Measurements from ENCODE around the gene ANKRD62.
"Not testable (repeated sequence)": the region's sequence is repeated elsewhere in the genome, so short reads cannot be mapped to it uniquely, and the experiment has no call there.

Gene ANKRD62

DNA sequence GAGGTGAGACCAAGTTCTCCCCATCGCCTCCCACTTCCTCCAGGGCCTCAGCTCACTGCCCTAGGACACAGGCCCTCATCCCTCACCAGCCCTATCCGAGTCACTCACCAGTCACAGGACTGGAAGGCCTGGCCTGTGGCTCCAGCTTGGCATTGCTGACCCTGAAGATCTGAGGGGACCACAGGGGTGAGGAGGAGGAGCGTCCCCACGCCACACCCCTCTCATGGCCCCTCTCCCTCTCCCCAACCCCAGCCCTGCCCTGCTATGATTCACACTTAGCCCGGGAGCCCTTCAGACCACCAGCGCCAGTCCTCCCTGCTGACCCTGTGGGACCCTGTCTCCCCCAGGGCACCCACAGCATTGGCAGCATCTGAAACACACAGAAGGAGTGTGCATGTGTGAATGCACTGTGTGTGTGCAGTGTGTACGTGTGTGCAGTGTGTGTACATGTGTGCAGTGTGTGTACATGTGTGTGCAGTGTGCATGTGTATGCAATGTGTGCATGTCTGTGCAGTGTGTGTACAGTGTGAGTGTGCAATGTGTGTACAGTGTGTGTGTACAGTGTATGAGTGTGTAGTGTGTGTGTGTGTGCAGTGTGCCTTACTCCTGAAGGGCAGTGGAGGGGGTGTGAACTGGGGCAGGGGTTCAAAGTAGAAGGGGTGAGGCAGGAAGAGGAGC, 29.4 kb upstream of the ANKRD62 start:
- peaks cover 10% of the 10 kb centered on the region for H3K4me1 ChIP-seq (ENCODE audit: low read length)
- no peak overlapping the region for H3K9ac ChIP-seq (ENCODE audit: low read length)
- H2AFZ ChIP-seq (ENCODE audit: low read depth, low read length) = no peak overlapping the region
- TF ChIP-seq EZH2phosphoT487 (IDR thresholded peaks at IDR 0.05; ENCODE audit: low read depth) = no peak
- TF ChIP-seq, protein P1, sequence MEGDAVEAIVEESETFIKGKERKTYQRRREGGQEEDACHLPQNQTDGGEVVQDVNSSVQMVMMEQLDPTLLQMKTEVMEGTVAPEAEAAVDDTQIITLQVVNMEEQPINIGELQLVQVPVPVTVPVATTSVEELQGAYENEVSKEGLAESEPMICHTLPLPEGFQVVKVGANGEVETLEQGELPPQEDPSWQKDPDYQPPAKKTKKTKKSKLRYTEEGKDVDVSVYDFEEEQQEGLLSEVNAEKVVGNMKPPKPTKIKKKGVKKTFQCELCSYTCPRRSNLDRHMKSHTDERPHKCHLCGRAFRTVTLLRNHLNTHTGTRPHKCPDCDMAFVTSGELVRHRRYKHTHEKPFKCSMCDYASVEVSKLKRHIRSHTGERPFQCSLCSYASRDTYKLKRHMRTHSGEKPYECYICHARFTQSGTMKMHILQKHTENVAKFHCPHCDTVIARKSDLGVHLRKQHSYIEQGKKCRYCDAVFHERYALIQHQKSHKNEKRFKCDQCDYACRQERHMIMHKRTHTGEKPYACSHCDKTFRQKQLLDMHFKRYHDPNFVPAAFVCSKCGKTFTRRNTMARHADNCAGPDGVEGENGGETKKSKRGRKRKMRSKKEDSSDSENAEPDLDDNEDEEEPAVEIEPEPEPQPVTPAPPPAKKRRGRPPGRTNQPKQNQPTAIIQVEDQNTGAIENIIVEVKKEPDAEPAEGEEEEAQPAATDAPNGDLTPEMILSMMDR (IDR thresholded peaks at IDR 0.05; ENCODE audit: low read depth, low read length) = no peak
- H3K27ac ChIP-seq (ENCODE audit: low read length) = no peak overlapping the region
- no peak overlapping the region for H3K4me2 ChIP-seq (ENCODE audit: low read length)
- no peaks in the 10 kb centered on the region for H3K9me3 ChIP-seq (ENCODE audit: insufficient read depth, low read length)
- H3K36me3 ChIP-seq (replicated peaks; ENCODE audit: low read depth, low read length) = no peaks in the 10 kb centered on the region
- H3K27me3 ChIP-seq (ENCODE audit: low read depth, low read length) = 0 out of 2 replicates have a peak, but pooled peaks cover 3% of the 10 kb centered on the region
- no peak overlapping the region for H3K4me3 ChIP-seq (ENCODE audit: low read length)
- no peaks in the 10 kb centered on the region for H4K20me1 ChIP-seq (ENCODE audit: insufficient read depth, low read length)
- no peaks in the 10 kb centered on the region for H3K79me2 ChIP-seq (ENCODE audit: low read length)

DNA sequence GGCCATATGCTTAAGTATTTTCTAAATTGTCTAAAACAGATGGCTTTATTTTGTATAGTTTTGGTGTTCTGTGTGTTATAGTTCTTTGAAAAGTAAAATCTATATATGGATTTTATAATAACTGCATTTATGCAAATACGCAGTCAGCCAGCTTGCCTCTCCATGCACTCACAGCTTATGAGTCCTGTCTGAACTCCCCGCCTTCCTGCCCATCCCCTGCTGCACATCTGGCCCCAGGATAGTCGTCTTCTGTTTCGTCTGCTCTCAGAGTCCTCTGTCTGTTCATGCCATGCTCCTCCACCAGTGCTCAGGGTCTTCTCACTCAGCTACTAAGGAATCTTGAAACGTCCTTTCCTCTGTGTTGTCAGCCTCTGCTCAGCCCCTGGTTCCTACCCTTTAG, 28.2 kb upstream of the ANKRD62 start:
- Histone ChIP-seq H4K20me1 (ENCODE audit: insufficient read depth, low read length) (no peaks in the 10 kb centered on the region), H3K79me2 (ENCODE audit: low read length) (no peaks in the 10 kb centered on the region), H2AFZ (ENCODE audit: low read depth, low read length) (no peak overlapping the region), H3K4me3 (ENCODE audit: low read length) (no peak overlapping the region), H3K9me3 (ENCODE audit: insufficient read depth, low read length) (no peaks in the 10 kb centered on the region), H3K4me2 (ENCODE audit: low read length) (no peak overlapping the region), H3K9ac (ENCODE audit: low read length) (no peak overlapping the region), H3K4me1 (ENCODE audit: low read length) (peaks cover 2% of the 10 kb centered on the region; the same call in 1 of the 2 replicates), H3K27me3 (ENCODE audit: low read depth, low read length) (0 out of 2 replicates have a peak, but pooled peaks cover 3% of the 10 kb centered on the region), H3K27ac (ENCODE audit: low read length) (no peak overlapping the region), H3K36me3 (replicated peaks; ENCODE audit: low read depth, low read length) (no peaks in the 10 kb centered on the region)
- TF ChIP-seq, protein P1 (IDR thresholded peaks at IDR 0.05; ENCODE audit: low read depth, low read length) = no peak
- TF ChIP-seq EZH2phosphoT487 (IDR thresholded peaks at IDR 0.05; ENCODE audit: low read depth) = no peak

DNA sequence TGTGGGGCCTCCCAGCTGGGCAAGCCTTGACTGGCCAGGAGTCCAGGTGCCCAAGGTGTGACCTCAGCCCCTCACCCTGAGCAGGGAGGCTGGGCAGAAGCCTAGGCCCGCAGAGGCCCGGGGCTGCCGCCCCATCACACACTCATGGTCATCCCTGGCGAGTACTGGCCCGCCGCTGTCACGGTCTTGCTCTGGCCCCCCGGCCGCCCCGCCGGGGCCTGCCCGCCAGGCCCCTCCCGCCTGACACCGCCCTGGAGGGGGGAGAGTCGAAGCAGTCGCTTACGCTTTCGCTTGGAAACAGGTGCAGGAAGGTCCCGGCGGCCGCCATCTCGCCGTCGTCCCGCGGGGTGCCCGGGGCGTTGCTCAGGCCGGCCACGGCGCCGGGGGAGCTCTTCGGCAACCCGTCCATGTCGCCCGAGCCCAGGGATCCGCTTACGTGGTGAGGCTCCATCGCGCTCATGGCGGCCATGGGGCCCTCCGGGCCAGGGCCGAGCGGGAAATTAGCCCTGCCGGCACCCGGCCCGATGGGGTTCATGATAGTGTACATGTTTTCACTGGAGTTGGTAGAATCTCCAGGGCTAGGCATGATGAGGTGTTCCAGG, 26.6 kb upstream of the ANKRD62 start:
- no peaks in the 10 kb centered on the region for H4K20me1 ChIP-seq (ENCODE audit: insufficient read depth, low read length)
- H3K4me2 ChIP-seq (ENCODE audit: low read length) = no peak overlapping the region
- no peaks in the 10 kb centered on the region for H3K79me2 ChIP-seq (ENCODE audit: low read length)
- H2AFZ ChIP-seq (ENCODE audit: low read depth, low read length) = no peak overlapping the region
- H3K27ac ChIP-seq (ENCODE audit: low read length) = no peak overlapping the region
- no peaks in the 10 kb centered on the region for H3K4me1 ChIP-seq (ENCODE audit: low read length)
- TF ChIP-seq, protein P1 (IDR thresholded peaks at IDR 0.05; ENCODE audit: low read depth, low read length) = no peak
- TF ChIP-seq EZH2phosphoT487 (IDR thresholded peaks at IDR 0.05; ENCODE audit: low read depth) = no peak
- H3K4me3 ChIP-seq (ENCODE audit: low read length) = no peak overlapping the region
- H3K9me3 ChIP-seq (ENCODE audit: insufficient read depth, low read length) = no peaks in the 10 kb centered on the region
- H3K36me3 ChIP-seq (replicated peaks; ENCODE audit: low read depth, low read length) = no peaks in the 10 kb centered on the region
- H3K27me3 ChIP-seq (ENCODE audit: low read depth, low read length) = 0 out of 2 replicates have a peak, but pooled peaks cover 3% of the 10 kb centered on the region
- H3K9ac ChIP-seq (ENCODE audit: low read length) = no peak overlapping the region

- H4K20me1 ChIP-seq (ENCODE audit: insufficient read depth, low read length) = no peaks in the 10 kb centered on the region
- no peaks in the 10 kb centered on the region for H3K36me3 ChIP-seq (replicated peaks; ENCODE audit: low read depth, low read length)
- H3K4me1 ChIP-seq (ENCODE audit: low read length) = no peaks in the 10 kb centered on the region
- no peaks in the 10 kb centered on the region for H3K79me2 ChIP-seq (ENCODE audit: low read length)
- H2AFZ ChIP-seq (ENCODE audit: low read depth, low read length) = no peak overlapping the region
- H3K9me3 ChIP-seq (ENCODE audit: insufficient read depth, low read length) = no peaks in the 10 kb centered on the region
- no peak overlapping the region for H3K27ac ChIP-seq (ENCODE audit: low read length)
- H3K27me3 ChIP-seq (ENCODE audit: low read depth, low read length) = 0 out of 2 replicates have a peak, but pooled peaks cover 3% of the 10 kb centered on the region
- H3K4me3 ChIP-seq (ENCODE audit: low read length) = no peak overlapping the region
- H3K4me2 ChIP-seq (ENCODE audit: low read length) = no peak overlapping the region
- TF ChIP-seq, protein P1 (IDR thresholded peaks at IDR 0.05; ENCODE audit: low read depth, low read length) = no peak
- TF ChIP-seq EZH2phosphoT487 (IDR thresholded peaks at IDR 0.05; ENCODE audit: low read depth) = no peak
- no peak overlapping the region for H3K9ac ChIP-seq (ENCODE audit: low read length)
These were observed 26.0 kb upstream of the ANKRD62 start for GRCh38 chr18:12067671-12068070.

DNA sequence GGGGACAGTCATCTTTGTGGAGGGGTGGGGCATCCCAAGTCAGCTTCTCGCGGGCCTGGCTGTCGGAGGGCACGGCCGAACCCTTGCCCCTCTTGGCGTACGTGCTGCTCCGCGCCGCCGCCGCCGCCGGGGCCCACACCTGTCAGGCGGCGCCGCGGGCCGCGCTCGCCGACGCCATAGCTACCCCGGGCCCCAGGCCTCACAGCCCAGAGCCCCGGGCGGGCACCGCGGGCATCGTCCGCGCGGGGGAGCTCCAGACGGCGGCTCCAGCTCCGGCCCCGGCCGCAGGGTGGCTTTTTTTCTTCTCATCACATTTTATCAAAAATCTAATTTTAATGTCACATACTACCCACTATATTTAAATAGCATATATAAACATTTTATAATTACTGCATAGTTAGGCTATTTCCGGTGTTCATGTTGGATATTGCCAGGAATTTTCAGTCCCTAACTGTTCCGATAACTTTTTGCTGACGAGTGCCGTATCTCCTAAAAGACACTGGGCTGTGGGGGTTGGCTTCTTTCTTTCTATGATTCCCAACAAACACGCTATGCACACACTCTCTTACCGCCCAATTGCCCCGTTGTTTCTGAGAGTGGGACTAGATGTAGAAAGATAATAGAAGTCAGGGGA, 25.2 kb upstream of the ANKRD62 start:
- not testable (repeated sequence) for H2AFZ ChIP-seq (ENCODE audit: low read depth, low read length); H3K27me3 ChIP-seq (ENCODE audit: low read depth, low read length); H3K36me3 ChIP-seq (replicated peaks; ENCODE audit: low read depth, low read length); H3K9me3 ChIP-seq (ENCODE audit: insufficient read depth, low read length); H3K4me1 ChIP-seq (ENCODE audit: low read length); H3K27ac ChIP-seq (ENCODE audit: low read length); H3K4me3 ChIP-seq (ENCODE audit: low read length); H4K20me1 ChIP-seq (ENCODE audit: insufficient read depth, low read length); H3K79me2 ChIP-seq (ENCODE audit: low read length); H3K4me2 ChIP-seq (ENCODE audit: low read length); H3K9ac ChIP-seq (ENCODE audit: low read length)

Measured in OCI-LY3 (cell line).